Sigmoid colon (tissue), 4 donors: ENCODE measurements around the gene ENAM.

Source experiments
- CTCF ChIP-seq, 4 experiments: fragments of 450-650 bp in 3 of 4; fragments of 200-600 bp in 1 of 4; IDR thresholded peaks; one replicate each; pipeline ENCODE4 v1.5.1; 2016 to 2019; ENCODE audit warnings: antibody characterized with exemption in 4 of 4, mild to moderate bottlenecking in 3 of 4, moderate library complexity in 2 of 4
- EP300 ChIP-seq, 4 donors: sonication (generic); formaldehyde crosslinking; IDR thresholded peaks; one replicate each; pipeline ENCODE4 v1.6.1; 2017; ENCODE audit warnings: antibody characterized with exemption in 4 of 4
- POLR2A ChIP-seq, 2 donors: fragments of 450-650 bp; IDR thresholded peaks; one replicate each; pipeline ENCODE4 v1.6.1; 2016; ENCODE audit warnings: antibody characterized with exemption in 2 of 2, mild to moderate bottlenecking in 2 of 2, moderate library complexity in 2 of 2
- POLR2AphosphoS5 ChIP-seq, 4 donors: sonication (generic); formaldehyde crosslinking; IDR thresholded peaks; one replicate each; pipeline ENCODE4 v1.6.1; 2017; ENCODE audit warnings: antibody characterized with exemption in 4 of 4

- no peak for TF ChIP-seq POLR2A (IDR thresholded peaks at IDR 0.05)
- no peak for TF ChIP-seq CTCF (IDR thresholded peaks at IDR 0.05)
- no peak for TF ChIP-seq POLR2AphosphoS5 (IDR thresholded peaks at IDR 0.05)
- TF ChIP-seq EP300 (IDR thresholded peaks at IDR 0.05) = no peak
Observed at GRCh38 chr4:70634482-70634881, 5.9 kb downstream of the ENAM start.
